SU-DHL-6 (cell line): Measurements from ENCODE around the gene IFT122.

Experiments used
- H2AFZ ChIP-seq: fragments of 200-600 bp; sonication (generic); 2 replicates; pipeline ENCODE4 v1.6.1; 2014; ENCODE audit warnings: low read depth, mild to moderate bottlenecking, moderate library complexity, mixed read lengths, antibody characterized with exemption, low read length; ENCODE audit not compliant: severe bottlenecking
- H3F3A ChIP-seq: fragments of 200-600 bp; shearing (Covaris generic); 2 replicates; pipeline ENCODE4 v1.6.0; 2016; ENCODE audit warnings: antibody characterized with exemption, mild to moderate bottlenecking; ENCODE audit not compliant: insufficient read depth
- H3K27ac ChIP-seq: fragments of 200-600 bp; sonication (generic); 2 replicates; pipeline ENCODE4 v1.5.1; 2016; ENCODE audit warnings: low read depth, mild to moderate bottlenecking, low read length, moderate library complexity, mixed read lengths
- H3K27me3 ChIP-seq: fragments of 200-600 bp; sonication (generic), shearing (Covaris generic); 2 replicates; pipeline ENCODE4 v1.6.0; 2014; ENCODE audit warnings: mild to moderate bottlenecking, low read length
- H3K36me3 ChIP-seq: fragments of 200-600 bp; sonication (generic); 2 replicates; pipeline ENCODE4 v1.6.1; 2014; ENCODE audit warnings: mild to moderate bottlenecking, low read length, mixed read lengths
- H3K4me2 ChIP-seq: fragments of 300-600, 200-600 bp; shearing (Covaris generic), sonication (generic); 2 replicates; pipeline ENCODE4 v1.6.0; 2014; ENCODE audit warnings: low read length, low read depth, mild to moderate bottlenecking; ENCODE audit not compliant: poor library complexity, severe bottlenecking
- H3K4me3 ChIP-seq: fragments of 200-600 bp; sonication (generic); 2 replicates; pipeline ENCODE4 v1.5.1; 2014; ENCODE audit warnings: antibody characterized with exemption, low read length, mild to moderate bottlenecking, mixed read lengths; ENCODE audit not compliant: insufficient read depth, poor library complexity, severe bottlenecking
- H3K79me2 ChIP-seq: fragments of 200-600 bp; sonication (generic); 2 replicates; pipeline ENCODE4 v1.6.1; 2014; ENCODE audit warnings: mild to moderate bottlenecking, low read length, moderate library complexity; ENCODE audit not compliant: insufficient read depth
- H3K9ac ChIP-seq: fragments of 200-600 bp; sonication (generic); 2 replicates; pipeline ENCODE4 v1.7.0; 2014; ENCODE audit warnings: mild to moderate bottlenecking, low read length
- H3K9me2 ChIP-seq: fragments of 200-600 bp; sonication (generic); replicated peaks from 2 replicates; pipeline ENCODE4 v1.6.1; 2014; ENCODE audit warnings: low read length; ENCODE audit not compliant: insufficient read depth
- H3K9me3 ChIP-seq: fragments of 200-600 bp; sonication (generic); 2 replicates; pipeline ENCODE4 v1.6.1; 2014; ENCODE audit warnings: low read length, mixed read lengths; ENCODE audit not compliant: insufficient read depth
- H4K20me1 ChIP-seq: fragments of 200-600 bp; sonication (generic); 2 replicates; pipeline ENCODE4 v1.6.1; 2014; ENCODE audit warnings: low read depth, mild to moderate bottlenecking, antibody characterized with exemption, low read length, moderate library complexity, mixed read lengths
- CTCF ChIP-seq: fragments of 200-600 bp; sonication (generic); IDR thresholded peaks from one replicate; pipeline ENCODE4 v1.5.1; 2017; ENCODE audit warnings: antibody characterized with exemption, mild to moderate bottlenecking, low read length, moderate library complexity; ENCODE audit not compliant: insufficient read depth, poor library complexity, severe bottlenecking
- EZH2phosphoT487 ChIP-seq: fragments of 200-600 bp; sonication (generic), shearing (Covaris generic); conservative IDR thresholded peaks from 2 replicates; pipeline ENCODE4 v1.6.1; 2018; ENCODE audit warnings: mild to moderate bottlenecking, antibody characterized with exemption, low read length, moderate library complexity, mixed read lengths

The IFT122 gene

GRCh38 chr3:129467932-129468331 lies 27.9 kb downstream of the IFT122 start:
- Histone ChIP-seq H3K27me3 (no peaks in the 10 kb centered on the region), H3K27ac (no peak overlapping the region), H2AFZ (no peak overlapping the region)

DNA sequence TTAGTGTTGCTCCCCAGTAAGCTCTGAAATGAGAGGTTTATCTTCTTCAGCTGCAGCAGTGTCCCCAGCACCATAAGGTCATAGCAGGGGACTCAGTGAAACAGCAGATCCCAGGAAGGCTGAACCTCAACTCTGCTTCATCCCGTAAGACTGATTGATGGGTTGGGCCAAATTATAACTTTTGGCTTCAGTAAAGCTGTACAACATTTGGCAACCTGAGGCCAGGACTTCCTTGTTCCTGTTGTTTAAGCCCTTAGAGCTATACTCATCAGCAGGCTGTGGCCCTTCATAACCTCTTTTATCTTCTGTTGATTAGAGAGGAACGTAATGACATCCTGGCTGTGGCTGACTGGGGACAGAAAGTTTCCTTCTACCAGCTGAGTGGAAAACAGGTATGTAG lies 29.0 kb downstream of the IFT122 start:
- no peak overlapping the region for H3K4me2 ChIP-seq
- TF ChIP-seq CTCF = no peak
- no peak for TF ChIP-seq EZH2phosphoT487
- H3K79me2 ChIP-seq = no peaks in the 10 kb centered on the region

More at GRCh38 chr3:129467932-129468331, 27.9 kb downstream of the IFT122 start:
- no peaks in the 10 kb centered on the region for H3K9me3 ChIP-seq
- H3K9ac ChIP-seq = no peak overlapping the region
- H3K36me3 ChIP-seq = no peaks in the 10 kb centered on the region
- no peaks in the 10 kb centered on the region for H4K20me1 ChIP-seq
- no peaks in the 10 kb centered on the region for H3K9me2 ChIP-seq
- H3K79me2 ChIP-seq = no peaks in the 10 kb centered on the region
- H3K4me3 ChIP-seq = no peak overlapping the region
- no peaks in the 10 kb centered on the region for H3F3A ChIP-seq
- no peak overlapping the region for H3K4me2 ChIP-seq
- TF ChIP-seq EZH2phosphoT487 (no peak), CTCF (no peak)

GRCh38 chr3:129470861-129471260 lies 30.8 kb downstream of the IFT122 start:
- Histone ChIP-seq H3K9me2 (no peaks in the 10 kb centered on the region), H3K27me3 (no peaks in the 10 kb centered on the region), H3K9ac (no peak overlapping the region), H3K36me3 (no peaks in the 10 kb centered on the region), H2AFZ (no peak overlapping the region), H3K9me3 (no peaks in the 10 kb centered on the region), H3K4me3 (no peak overlapping the region), H4K20me1 (no peaks in the 10 kb centered on the region), H3K79me2 (no peaks in the 10 kb centered on the region), H3K27ac (no peak overlapping the region), H3K4me2 (no peak overlapping the region), H3F3A (no peaks in the 10 kb centered on the region)
- no peak for TF ChIP-seq EZH2phosphoT487
- TF ChIP-seq CTCF = no peak

More for the DNA sequence above, 29.0 kb downstream of the IFT122 start:
- Histone ChIP-seq H3K27ac (no peak overlapping the region), H3F3A (no peaks in the 10 kb centered on the region), H3K27me3 (no peaks in the 10 kb centered on the region), H3K36me3 (no peaks in the 10 kb centered on the region), H3K4me3 (no peak overlapping the region), H4K20me1 (no peaks in the 10 kb centered on the region), H3K9me3 (no peaks in the 10 kb centered on the region), H3K9me2 (no peaks in the 10 kb centered on the region), H3K9ac (no peak overlapping the region), H2AFZ (no peak overlapping the region)
